SK-MEL-5 (cell line): ENCODE data around the gene CXCR6. TPM values are rescaled to one million over a fixed set of nuclear protein-coding genes. Genes with fewer than 3 reads are reported as not detected.

Experiments used
- DNase-seq: peaks from one replicate; pipeline ENCODE4 v3.0.0-alpha.2; 2016; ENCODE audit warnings: low read depth, low spot score
- in situ Hi-C: cut with HindIII; loops from 2 replicates; pipeline ENCODE4 v1.10.0; 2016; ENCODE audit warnings: low sequenced_read_pairs, high pct_unique_total_duplicates, low pct_unique_long_range_greater_than_20kb
- total RNA-seq: library from RNA; depleted of rRNA; stranded (reverse); fragments of >200 nt; shearing (Covaris generic); gene quantifications from 2 replicates; pipeline ENCODE4 v1.2.3, GENCODE V29; 2014

The CXCR6 gene
- total RNA-seq, 1 experiment from 2014 or later: not detected

- no peak for DNase-seq
- in situ Hi-C loops: no loop called here
Observed at GRCh38 chr3:45917146-45917898, 25.9 kb upstream of the CXCR6 start.

GRCh38 chr3:45921158-45922038 is 21.9 kb upstream of the CXCR6 start:
- DNase-seq: no peak
- in situ Hi-C loops: no loop called here

- no peak for DNase-seq
- in situ Hi-C loops: no loop called here
Observed at GRCh38 chr3:45922039-45922326, 21.3 kb upstream of the CXCR6 start.

- DNase-seq: no peak
- in situ Hi-C loops: no loop called here
Observed at GRCh38 chr3:45922950-45923590, 20.2 kb upstream of the CXCR6 start.

- DNase-seq: no peak
- in situ Hi-C loops: no loop called here
Observed at GRCh38 chr3:45923755-45924154, 19.5 kb upstream of the CXCR6 start.

GRCh38 chr3:45927881-45928280 is 15.4 kb upstream of the CXCR6 start:
- no peak for DNase-seq
- in situ Hi-C loops: no loop called here

- peak; percentile 44 for DNase-seq
- in situ Hi-C loops: no loop called here
Observed at GRCh38 chr3:45929042-45929679, 14.1 kb upstream of the CXCR6 start.

GRCh38 chr3:45931496-45931895 is 11.8 kb upstream of the CXCR6 start:
- in situ Hi-C loops: no loop called here
- DNase-seq: no peak

GRCh38 chr3:45932112-45932511 is 11.2 kb upstream of the CXCR6 start:
- in situ Hi-C loops: no loop called here
- no peak for DNase-seq

- in situ Hi-C loops: no loop called here
- no peak for DNase-seq
Observed at GRCh38 chr3:45933591-45933990, 9.7 kb upstream of the CXCR6 start.

- in situ Hi-C loops: no loop called here
- DNase-seq: no peak
Observed at GRCh38 chr3:45936261-45936660, 7.0 kb upstream of the CXCR6 start.

GRCh38 chr3:45937206-45938042 is 5.8 kb upstream of the CXCR6 start:
- in situ Hi-C loops: no loop called here
- no peak for DNase-seq

GRCh38 chr3:45938043-45938435 is 5.2 kb upstream of the CXCR6 start:
- in situ Hi-C loops: no loop called here
- no peak for DNase-seq

- DNase-seq: peak; percentile 90
- in situ Hi-C loops: no loop called here
Observed at GRCh38 chr3:45938864-45939263, 4.4 kb upstream of the CXCR6 start.

- in situ Hi-C loops: no loop called here
- DNase-seq: no peak
Observed at GRCh38 chr3:45939341-45939771, 3.9 kb upstream of the CXCR6 start.

GRCh38 chr3:45940004-45940780 is 3.1 kb upstream of the CXCR6 start:
- DNase-seq: no peak
- in situ Hi-C loops: no loop called here
